Measurements from ENCODE around the gene CFAP58. TPM values are rescaled to one million over a fixed set of nuclear protein-coding genes. Genes with fewer than 3 reads are reported as not detected.

CFAP58 gene
- total and polyA plus RNA-seq, 5 donors from 2014 or later = 0.51 TPM; not detected in 4

- DNase-seq = no peak
- no peak for ATAC-seq (ENCODE audit: low read depth in 2 of 2)
- H3K27ac Mint-ChIP-seq = no peak overlapping the region
- peaks cover 0 to 1% (median 0%) of the 10 kb centered on the region in 7 donors for H3K9me3 Mint-ChIP-seq
- H3K36me3 ChIP-seq (ENCODE audit: control insufficient read depth, insufficient read depth, low read length) = no peaks in the 10 kb centered on the region
- peaks cover 39% of the 10 kb centered on the region for H3K27me3 Mint-ChIP-seq
- no peaks in the 10 kb centered on the region for H3K4me1 ChIP-seq (ENCODE audit: control insufficient read depth, insufficient read depth, low read length, poor library complexity, severe bottlenecking)
- H3K4me1 Mint-ChIP-seq = peaks cover 0 to 10% (median 5%) of the 10 kb centered on the region in 4 donors
- H3K4me3 ChIP-seq (ENCODE audit: low read depth, low read length) = no peak overlapping the region
- H3K27ac ChIP-seq (ENCODE audit: insufficient read depth, low read length, poor library complexity, severe bottlenecking) = no peak overlapping the region
- H3K36me3 Mint-ChIP-seq = no peaks in the 10 kb centered on the region
- peaks cover 35% of the 10 kb centered on the region for H3K27me3 ChIP-seq (ENCODE audit: control insufficient read depth, insufficient read depth, low read length)
- no peaks in the 10 kb centered on the region for H3K9me3 ChIP-seq (ENCODE audit: control insufficient read depth in 2 of 2, low read length in 2 of 2)
- H3K4me3 Mint-ChIP-seq = no peak overlapping the region
These were observed 37.7 kb downstream of the CFAP58 start for GRCh38 chr10:104391150-104391968.

DNA sequence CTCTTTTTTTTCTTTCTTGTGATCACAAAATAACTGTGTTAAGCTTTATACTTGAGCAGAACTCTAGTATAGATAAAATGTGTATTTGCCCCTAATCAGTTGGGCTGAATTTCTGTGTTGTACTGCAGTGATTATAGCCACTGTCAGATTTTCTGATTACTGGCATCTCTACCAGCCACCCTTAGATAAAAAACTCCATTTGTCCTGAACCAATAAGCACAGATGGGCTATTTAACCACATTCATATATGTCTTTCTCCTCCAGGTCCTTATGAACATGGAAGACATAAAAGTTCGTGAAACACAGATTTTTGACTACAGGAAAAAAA is 38.3 kb downstream of the CFAP58 start:
- Histone ChIP-seq H3K36me3 (ENCODE audit: control insufficient read depth, insufficient read depth, low read length) (no peaks in the 10 kb centered on the region), H3K9me3 (ENCODE audit: control insufficient read depth in 2 of 2, low read length in 2 of 2) (no peaks in the 10 kb centered on the region), H3K4me3 (ENCODE audit: low read depth, low read length) (no peak overlapping the region), H3K27me3 (ENCODE audit: control insufficient read depth, insufficient read depth, low read length) (peaks cover 34% of the 10 kb centered on the region), H3K27ac (ENCODE audit: insufficient read depth, low read length, poor library complexity, severe bottlenecking) (no peak overlapping the region), H3K4me1 (ENCODE audit: control insufficient read depth, insufficient read depth, low read length, poor library complexity, severe bottlenecking) (no peaks in the 10 kb centered on the region)
- no peak for DNase-seq
- H3K4me3 Mint-ChIP-seq = no peak overlapping the region
- H3K9me3 Mint-ChIP-seq = peaks cover 0 to 1% (median 0%) of the 10 kb centered on the region in 7 donors
- H3K27ac Mint-ChIP-seq = no peak overlapping the region
- peaks cover 0 to 10% (median 5%) of the 10 kb centered on the region in 4 donors for H3K4me1 Mint-ChIP-seq
- peaks cover 39% of the 10 kb centered on the region for H3K27me3 Mint-ChIP-seq
- no peak for ATAC-seq (ENCODE audit: low read depth in 2 of 2)
- no peaks in the 10 kb centered on the region for H3K36me3 Mint-ChIP-seq

- Histone ChIP-seq H3K36me3 (ENCODE audit: control insufficient read depth, insufficient read depth, low read length) (no peaks in the 10 kb centered on the region), H3K9me3 (ENCODE audit: control insufficient read depth in 2 of 2, low read length in 2 of 2) (no peaks in the 10 kb centered on the region), H3K4me1 (ENCODE audit: control insufficient read depth, insufficient read depth, low read length, poor library complexity, severe bottlenecking) (no peaks in the 10 kb centered on the region), H3K4me3 (ENCODE audit: low read depth, low read length) (no peak overlapping the region), H3K27ac (ENCODE audit: insufficient read depth, low read length, poor library complexity, severe bottlenecking) (no peak overlapping the region), H3K27me3 (ENCODE audit: control insufficient read depth, insufficient read depth, low read length) (peaks cover 43% of the 10 kb centered on the region)
- Mint-ChIP-seq H3K4me3 (no peak overlapping the region), H3K27ac (no peak overlapping the region), H3K27me3 (peaks cover 41% of the 10 kb centered on the region), H3K9me3 (peaks cover 0 to 1% (median 0%) of the 10 kb centered on the region in 7 donors), H3K4me1 (peaks cover 0 to 4% (median 0%) of the 10 kb centered on the region in 4 donors), H3K36me3 (no peaks in the 10 kb centered on the region)
- ATAC-seq (ENCODE audit: low read depth in 2 of 2) (no peak), DNase-seq (no peak)
These were observed 39.8 kb downstream of the CFAP58 start for GRCh38 chr10:104393387-104393786.

DNA sequence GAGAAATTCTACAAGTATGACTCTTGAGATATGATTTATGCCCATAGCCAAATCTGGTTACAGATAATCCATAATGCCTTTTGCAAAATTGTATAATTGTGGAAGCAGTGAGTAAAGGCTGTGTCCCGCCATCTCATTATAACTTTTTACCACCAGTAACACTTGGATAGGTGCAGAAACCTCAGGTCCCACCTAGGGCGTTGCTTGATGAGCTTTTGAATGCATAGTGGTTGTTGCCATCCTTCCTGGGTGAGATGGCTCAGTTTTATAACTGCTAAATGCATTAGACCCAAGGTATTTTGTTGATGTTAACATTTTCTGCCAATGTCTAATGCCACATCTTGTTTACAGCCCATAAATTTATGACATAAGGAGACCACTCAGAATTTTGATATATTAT is 42.9 kb downstream of the CFAP58 start:
- no peak overlapping the region for H3K4me3 Mint-ChIP-seq
- no peak overlapping the region for H3K27ac Mint-ChIP-seq
- no peak overlapping the region for H3K27ac ChIP-seq (ENCODE audit: insufficient read depth, low read length, poor library complexity, severe bottlenecking)
- no peak overlapping the region for H3K4me3 ChIP-seq (ENCODE audit: low read depth, low read length)
- H3K36me3 Mint-ChIP-seq = no peaks in the 10 kb centered on the region
- H3K9me3 ChIP-seq (ENCODE audit: control insufficient read depth in 2 of 2, low read length in 2 of 2) = no peaks in the 10 kb centered on the region
- no peak for DNase-seq
- no peaks in the 10 kb centered on the region for H3K4me1 ChIP-seq (ENCODE audit: control insufficient read depth, insufficient read depth, low read length, poor library complexity, severe bottlenecking)
- peaks cover 48% of the 10 kb centered on the region for H3K27me3 Mint-ChIP-seq
- ATAC-seq (ENCODE audit: low read depth in 2 of 2) = no peak
- no peaks in the 10 kb centered on the region for H3K4me1 Mint-ChIP-seq
- H3K36me3 ChIP-seq (ENCODE audit: control insufficient read depth, insufficient read depth, low read length) = no peaks in the 10 kb centered on the region
- H3K9me3 Mint-ChIP-seq = peaks cover 0 to 1% (median 0%) of the 10 kb centered on the region in 7 donors
- peaks cover 39% of the 10 kb centered on the region for H3K27me3 ChIP-seq (ENCODE audit: control insufficient read depth, insufficient read depth, low read length)

DNA sequence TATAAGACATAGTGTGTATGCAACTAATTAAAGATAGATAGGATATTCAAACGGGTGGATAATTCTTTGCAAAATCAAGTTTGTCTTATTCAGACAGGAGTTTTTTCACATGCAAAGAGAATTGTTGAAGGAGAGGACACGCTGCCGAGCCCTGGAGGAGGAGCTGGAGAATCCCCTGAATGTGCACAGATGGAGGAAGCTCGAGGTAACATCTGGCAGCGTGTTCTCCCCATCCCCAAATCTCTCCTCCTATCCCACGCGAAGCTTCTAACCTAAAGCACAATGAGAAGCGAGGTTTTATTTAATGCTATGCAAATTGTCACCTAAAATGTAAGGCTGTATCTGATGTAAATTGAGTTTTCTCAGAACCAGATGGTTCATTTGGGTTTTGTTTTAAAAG is 50.0 kb downstream of the CFAP58 start:
- no peaks in the 10 kb centered on the region for H3K36me3 Mint-ChIP-seq
- Histone ChIP-seq H3K4me1 (ENCODE audit: control insufficient read depth, insufficient read depth, low read length, poor library complexity, severe bottlenecking) (no peaks in the 10 kb centered on the region), H3K27ac (ENCODE audit: insufficient read depth, low read length, poor library complexity, severe bottlenecking) (no peak overlapping the region), H3K9me3 (ENCODE audit: control insufficient read depth in 2 of 2, low read length in 2 of 2) (no peaks in the 10 kb centered on the region), H3K27me3 (ENCODE audit: control insufficient read depth, insufficient read depth, low read length) (peaks cover 13% of the 10 kb centered on the region), H3K36me3 (ENCODE audit: control insufficient read depth, insufficient read depth, low read length) (no peaks in the 10 kb centered on the region), H3K4me3 (ENCODE audit: low read depth, low read length) (no peak overlapping the region)
- H3K27ac Mint-ChIP-seq = no peak overlapping the region
- no peaks in the 10 kb centered on the region for H3K4me1 Mint-ChIP-seq
- no peaks in the 10 kb centered on the region for H3K9me3 Mint-ChIP-seq
- DNase-seq (no peak), ATAC-seq (ENCODE audit: low read depth in 2 of 2) (no peak)
- peaks cover 43% of the 10 kb centered on the region for H3K27me3 Mint-ChIP-seq
- no peak overlapping the region for H3K4me3 Mint-ChIP-seq

DNA sequence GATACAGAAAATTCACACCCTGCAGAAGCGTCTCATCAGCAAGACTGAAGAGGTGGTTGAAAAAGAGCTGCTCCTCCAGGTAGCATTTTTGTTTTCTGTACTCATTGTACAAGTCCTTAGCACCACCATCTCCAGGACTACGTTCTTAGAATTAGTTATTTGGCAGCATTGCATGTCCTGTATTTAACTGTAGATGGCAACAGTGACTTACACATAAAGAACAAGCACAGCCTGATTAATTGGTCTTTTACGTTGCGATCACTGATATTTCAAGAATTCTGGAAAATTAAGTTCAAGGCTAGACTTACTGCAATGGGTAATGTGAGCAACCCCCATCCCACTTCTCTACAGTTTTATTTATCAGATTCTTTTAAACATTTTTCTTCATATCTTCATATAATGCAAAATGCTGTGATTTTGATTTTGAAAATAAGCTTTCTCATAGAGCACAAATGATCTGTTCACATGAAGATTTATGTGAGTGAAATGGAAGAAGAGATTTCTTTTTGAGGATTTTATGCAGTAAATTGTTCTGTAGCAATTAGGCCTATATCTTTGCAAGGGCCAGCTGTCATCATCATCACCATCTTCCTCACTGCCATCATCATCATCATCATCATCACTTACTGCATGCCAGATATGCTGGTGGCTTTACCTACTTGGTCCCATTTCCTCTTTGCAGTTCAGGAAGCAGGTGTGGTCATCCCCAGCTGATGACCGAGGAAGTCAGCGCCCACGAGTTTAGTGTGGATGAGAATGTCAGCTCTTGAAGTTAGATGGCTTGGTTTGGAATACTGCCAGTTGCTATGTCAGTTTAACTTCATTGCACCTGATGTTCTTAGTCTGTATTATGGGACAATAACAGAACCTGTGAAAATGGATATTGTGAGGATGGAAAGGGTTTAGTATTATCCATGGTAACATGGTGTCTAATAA is 53.4 kb downstream of the CFAP58 start:
- H3K27ac ChIP-seq (ENCODE audit: insufficient read depth, low read length, poor library complexity, severe bottlenecking) = no peak overlapping the region
- Mint-ChIP-seq H3K27me3 (peaks cover 37% of the 10 kb centered on the region), H3K4me3 (no peak overlapping the region), H3K36me3 (no peaks in the 10 kb centered on the region), H3K9me3 (no peaks in the 10 kb centered on the region), H3K27ac (no peak overlapping the region), H3K4me1 (peaks cover 0 to 4% (median 0%) of the 10 kb centered on the region in 4 donors)
- no peaks in the 10 kb centered on the region for H3K36me3 ChIP-seq (ENCODE audit: control insufficient read depth, insufficient read depth, low read length)
- H3K27me3 ChIP-seq (ENCODE audit: control insufficient read depth, insufficient read depth, low read length) = peaks cover 17% of the 10 kb centered on the region
- H3K4me3 ChIP-seq (ENCODE audit: low read depth, low read length) = no peak overlapping the region
- no peaks in the 10 kb centered on the region for H3K9me3 ChIP-seq (ENCODE audit: control insufficient read depth in 2 of 2, low read length in 2 of 2)
- peak in 1 of 3 donors; percentile 31 for DNase-seq
- no peak for ATAC-seq (ENCODE audit: low read depth in 2 of 2)
- H3K4me1 ChIP-seq (ENCODE audit: control insufficient read depth, insufficient read depth, low read length, poor library complexity, severe bottlenecking) = no peaks in the 10 kb centered on the region

GRCh38 chr10:104413528-104413927 is 59.9 kb downstream of the CFAP58 start:
- Mint-ChIP-seq H3K27me3 (peaks cover 31% of the 10 kb centered on the region), H3K4me1 (peaks cover 0 to 4% (median 0%) of the 10 kb centered on the region in 4 donors), H3K36me3 (no peaks in the 10 kb centered on the region), H3K27ac (no peak overlapping the region), H3K9me3 (peaks cover 0 to 2% (median 0%) of the 10 kb centered on the region in 7 donors), H3K4me3 (no peak overlapping the region)
- Histone ChIP-seq H3K27ac (ENCODE audit: insufficient read depth, low read length, poor library complexity, severe bottlenecking) (no peak overlapping the region), H3K4me1 (ENCODE audit: control insufficient read depth, insufficient read depth, low read length, poor library complexity, severe bottlenecking) (no peaks in the 10 kb centered on the region), H3K27me3 (ENCODE audit: control insufficient read depth, insufficient read depth, low read length) (peaks cover 14% of the 10 kb centered on the region), H3K4me3 (ENCODE audit: low read depth, low read length) (no peak overlapping the region), H3K36me3 (ENCODE audit: control insufficient read depth, insufficient read depth, low read length) (no peaks in the 10 kb centered on the region), H3K9me3 (ENCODE audit: control insufficient read depth in 2 of 2, low read length in 2 of 2) (no peaks in the 10 kb centered on the region)
- no peak for ATAC-seq (ENCODE audit: low read depth in 2 of 2)
- no peak for DNase-seq

Measured in CD4-positive, CD25-positive, alpha-beta regulatory T cell (primary cell).